GM20431 (cell line): ENCODE measurements around the gene GIMAP5.

ENCODE experiments used
- in situ Hi-C: fragments of 300-500 bp; cut with MseI, MboI; formaldehyde crosslinking; loops from one replicate; pipeline ENCODE4 v1.15.0; 2020; ENCODE audit warnings: low sequenced_read_pairs; ENCODE audit not compliant: unreplicated experiment

GIMAP5 gene

GRCh38 chr7:150737265-150738055, at the start of gene GIMAP5:
TSS of gene GIMAP5 (plus strand) at chr7:150737418. CDS start at chr7:150740885, 3,467 bp downstream.
- in situ Hi-C loops, result no loop called here

GRCh38 chr7:150688630-150689029, 48.6 kb upstream of the GIMAP5 start:
- in situ Hi-C loops, result no loop called here

GRCh38 chr7:150695654-150696053, 41.6 kb upstream of the GIMAP5 start:
- in situ Hi-C loops, result no loop called here

GRCh38 chr7:150703209-150703608, 34.0 kb upstream of the GIMAP5 start:
- in situ Hi-C loops, result no loop called here

- in situ Hi-C loops, result no loop called here
Measured at GRCh38 chr7:150715293-150715692, 21.9 kb upstream of the GIMAP5 start.

- in situ Hi-C loops, result no loop called here
Measured at GRCh38 chr7:150715738-150716137, 21.5 kb upstream of the GIMAP5 start.

GRCh38 chr7:150716368-150716767, 20.9 kb upstream of the GIMAP5 start, which contains the start of gene GIMAP1:
TSS of gene GIMAP1 (plus strand) at chr7:150716613. CDS start at chr7:150719048, 2,435 bp downstream.
- in situ Hi-C loops, result no loop called here

GRCh38 chr7:150716939-150717338, 20.3 kb upstream of the GIMAP5 start:
- in situ Hi-C loops, result no loop called here

GRCh38 chr7:150717814-150718420, 19.3 kb upstream of the GIMAP5 start:
- in situ Hi-C loops, result no loop called here

GRCh38 chr7:150719436-150719835, 17.8 kb upstream of the GIMAP5 start:
- in situ Hi-C loops, result no loop called here

GRCh38 chr7:150719960-150720891, 17.0 kb upstream of the GIMAP5 start:
- in situ Hi-C loops, result no loop called here

GRCh38 chr7:150721970-150722373, 15.2 kb upstream of the GIMAP5 start:
- in situ Hi-C loops, result no loop called here

GRCh38 chr7:150722431-150722931, 14.7 kb upstream of the GIMAP5 start:
- in situ Hi-C loops, result no loop called here

GRCh38 chr7:150723467-150723866, 13.8 kb upstream of the GIMAP5 start:
- in situ Hi-C loops, result no loop called here

GRCh38 chr7:150727381-150727780, 9.8 kb upstream of the GIMAP5 start:
- in situ Hi-C loops, result no loop called here

GRCh38 chr7:150728011-150728410, 9.2 kb upstream of the GIMAP5 start:
- in situ Hi-C loops, result no loop called here

GRCh38 chr7:150728609-150729008, 8.6 kb upstream of the GIMAP5 start:
- in situ Hi-C loops, result no loop called here

GRCh38 chr7:150731916-150732315, 5.3 kb upstream of the GIMAP5 start:
- in situ Hi-C loops, result no loop called here

- in situ Hi-C loops, result no loop called here
Measured at GRCh38 chr7:150732786-150733481, 4.3 kb upstream of the GIMAP5 start.
